GM21367 (cell line): ENCODE measurements around the gene LINC01488.

Experiments used
- ATAC-seq: cut with Tn5 transposase; IDR thresholded peaks from one replicate; pipeline ENCODE4 v1.9.1; 2021; ENCODE audit not compliant: unreplicated experiment

Gene LINC01488

DNA sequence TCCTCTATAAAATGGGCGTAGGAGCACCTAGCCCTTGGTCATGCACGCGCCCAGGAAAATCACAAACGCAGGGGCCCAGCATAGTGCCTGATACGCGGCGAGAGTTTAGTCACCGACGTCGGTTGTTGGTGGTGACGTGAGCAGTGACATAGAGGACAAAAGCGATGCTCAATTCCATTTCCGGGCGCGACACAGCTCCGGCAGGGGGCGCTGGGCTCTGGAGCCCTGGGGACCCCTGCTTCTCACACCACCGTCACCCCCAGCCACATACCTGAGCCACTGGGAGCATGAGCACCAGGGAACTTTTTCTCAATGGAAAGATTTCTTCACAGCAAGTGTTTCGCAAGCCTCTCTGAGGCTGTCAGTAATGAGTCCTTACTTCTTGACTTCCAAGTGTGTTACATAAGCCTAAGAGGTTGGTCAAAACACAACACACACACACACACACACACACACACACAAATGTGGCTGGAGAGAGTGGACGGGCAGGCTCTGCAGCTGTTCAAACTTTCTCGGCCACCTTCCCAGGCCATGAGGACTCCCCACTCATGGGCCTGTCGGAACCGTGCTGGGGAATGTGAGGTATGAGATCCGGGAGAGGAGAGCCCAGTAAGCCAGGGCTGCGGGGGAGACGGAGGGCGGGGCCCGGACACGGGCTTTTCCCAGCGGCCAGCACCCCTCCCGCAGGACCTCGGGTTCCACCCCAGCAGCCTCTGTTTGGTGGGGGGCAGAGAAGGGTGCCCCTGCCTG is 36.9 kb upstream of the LINC01488 start:
- ATAC-seq: no peak

DNA sequence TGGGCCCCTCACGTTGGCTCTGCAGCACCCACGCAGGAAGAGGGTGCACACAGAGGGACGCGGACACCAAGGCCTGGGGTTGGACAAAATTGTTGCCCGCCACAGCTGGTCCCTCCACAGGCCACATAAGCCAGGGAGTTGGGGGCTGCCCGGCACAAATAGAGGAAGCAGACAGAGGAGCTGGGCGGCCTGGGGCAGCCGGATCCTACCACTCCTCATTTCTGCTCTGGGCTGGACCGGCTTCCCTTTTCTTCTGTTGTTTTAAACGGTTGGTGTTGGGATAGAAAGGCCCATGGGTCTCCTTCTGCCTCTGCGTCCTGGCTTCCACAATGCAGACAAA is 36.4 kb upstream of the LINC01488 start:
- no peak for ATAC-seq

DNA sequence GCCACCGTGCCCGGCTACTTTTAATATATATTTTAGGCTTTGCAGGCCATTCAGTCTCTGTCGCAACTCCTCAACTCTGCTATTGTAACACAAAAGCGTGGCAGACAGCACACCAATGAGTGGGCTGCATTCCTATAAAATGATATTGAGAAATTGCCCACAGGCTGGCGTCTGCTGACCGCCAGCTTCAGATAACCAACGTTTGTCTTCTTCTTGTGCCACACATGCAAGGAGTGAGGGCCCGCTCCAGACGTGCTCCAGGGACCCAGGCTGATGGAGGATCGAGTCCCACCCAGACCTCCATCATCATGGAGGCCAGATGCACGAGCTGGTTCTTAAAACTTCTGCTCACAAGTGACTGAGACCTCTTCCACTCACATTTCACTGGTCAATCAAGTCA is 35.4 kb upstream of the LINC01488 start:
- ATAC-seq: no peak

DNA sequence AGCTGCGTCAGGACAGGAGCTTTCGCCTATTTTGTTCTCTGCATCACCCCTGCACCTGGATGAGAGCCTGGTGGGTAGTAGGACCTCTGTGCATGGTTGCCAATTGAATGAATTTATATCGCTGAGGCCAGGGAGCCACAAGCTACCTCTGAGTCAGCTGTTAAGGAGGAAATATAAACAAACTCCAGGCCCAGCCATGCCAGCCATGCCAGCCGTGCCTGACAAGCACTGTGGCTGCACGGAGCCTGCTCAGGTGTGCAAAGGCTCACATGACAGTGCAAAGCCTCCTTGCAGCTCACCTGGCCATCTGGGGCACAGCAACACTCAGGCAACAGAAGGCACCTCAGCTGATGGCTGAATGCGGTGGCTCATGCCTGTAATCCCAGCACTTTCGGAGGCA is 33.7 kb upstream of the LINC01488 start:
- ATAC-seq: no peak

DNA sequence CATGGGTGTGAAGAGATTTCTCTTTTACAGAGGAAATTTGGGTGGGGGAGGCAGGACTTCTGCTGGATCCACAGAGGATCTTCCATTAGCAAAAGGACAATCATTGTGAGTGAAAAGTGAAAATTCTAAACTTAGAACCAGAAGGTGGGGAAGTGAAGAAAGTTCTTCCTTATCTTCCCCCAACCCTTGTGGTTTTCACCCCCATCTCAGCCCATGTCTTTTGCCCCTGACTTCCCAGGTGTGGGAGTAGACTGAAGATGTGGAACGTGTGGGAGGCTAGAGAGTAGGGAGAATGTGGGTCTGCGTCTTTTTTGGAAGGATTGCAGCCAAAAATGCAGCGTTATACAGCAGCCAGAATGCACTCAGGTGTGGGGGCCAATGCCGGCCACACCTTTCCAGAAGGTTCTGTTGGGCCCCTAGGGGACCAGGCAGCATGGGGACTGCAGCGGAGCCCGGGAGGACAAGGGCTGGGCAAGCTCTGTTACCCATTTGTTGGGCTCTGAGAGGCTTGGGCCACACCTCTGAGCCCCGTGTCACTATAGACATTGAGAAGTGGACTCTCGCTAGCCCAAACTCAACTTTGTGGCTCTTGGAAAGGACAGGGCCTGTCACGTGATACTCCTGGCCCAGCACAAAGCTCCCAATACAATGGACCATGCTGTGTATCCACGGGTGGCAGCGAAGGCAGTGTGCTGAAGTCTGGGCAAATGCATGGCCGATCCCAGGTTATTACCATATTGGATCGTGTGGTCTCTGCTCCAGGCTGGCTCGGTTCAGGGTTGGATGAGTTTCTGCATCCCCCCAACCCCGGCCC is 32.8 kb upstream of the LINC01488 start:
- no peak for ATAC-seq

DNA sequence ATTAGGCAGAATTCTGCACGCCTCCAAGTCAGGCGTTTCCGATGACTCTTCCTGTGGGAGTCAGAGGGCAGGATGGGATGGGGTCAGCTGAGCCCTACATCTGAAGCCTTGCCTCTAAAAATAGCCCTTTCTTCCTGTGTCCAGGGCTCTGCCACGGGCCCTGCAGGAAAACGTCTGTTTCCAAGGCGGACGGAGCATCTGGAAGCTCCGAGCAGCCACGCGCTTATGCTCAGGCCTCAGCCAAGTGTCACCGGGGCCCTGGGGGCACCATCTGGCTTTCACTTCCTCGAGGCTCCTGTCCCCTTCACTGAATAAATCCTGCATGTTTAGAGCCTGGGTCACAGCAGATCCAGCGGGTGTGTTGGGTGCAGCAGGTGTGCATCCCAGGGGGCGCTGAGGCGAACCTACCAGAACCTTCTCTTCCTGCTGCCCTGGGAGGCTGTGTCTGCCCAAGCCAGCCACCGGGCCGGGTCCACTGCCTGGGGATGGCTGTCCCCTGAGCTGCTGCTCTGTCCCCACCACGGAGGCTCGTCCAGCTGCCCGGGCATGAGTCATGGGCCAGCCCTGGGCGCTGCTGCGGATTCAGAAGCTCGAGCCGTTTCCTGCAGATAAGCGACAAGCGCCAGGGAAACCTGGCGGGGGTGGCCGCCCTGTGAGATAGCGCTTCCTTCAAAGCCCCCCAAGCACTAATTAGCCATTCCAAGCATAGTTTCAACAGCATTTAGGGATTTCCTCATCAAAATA is 32.0 kb upstream of the LINC01488 start:
- ATAC-seq: no peak

DNA sequence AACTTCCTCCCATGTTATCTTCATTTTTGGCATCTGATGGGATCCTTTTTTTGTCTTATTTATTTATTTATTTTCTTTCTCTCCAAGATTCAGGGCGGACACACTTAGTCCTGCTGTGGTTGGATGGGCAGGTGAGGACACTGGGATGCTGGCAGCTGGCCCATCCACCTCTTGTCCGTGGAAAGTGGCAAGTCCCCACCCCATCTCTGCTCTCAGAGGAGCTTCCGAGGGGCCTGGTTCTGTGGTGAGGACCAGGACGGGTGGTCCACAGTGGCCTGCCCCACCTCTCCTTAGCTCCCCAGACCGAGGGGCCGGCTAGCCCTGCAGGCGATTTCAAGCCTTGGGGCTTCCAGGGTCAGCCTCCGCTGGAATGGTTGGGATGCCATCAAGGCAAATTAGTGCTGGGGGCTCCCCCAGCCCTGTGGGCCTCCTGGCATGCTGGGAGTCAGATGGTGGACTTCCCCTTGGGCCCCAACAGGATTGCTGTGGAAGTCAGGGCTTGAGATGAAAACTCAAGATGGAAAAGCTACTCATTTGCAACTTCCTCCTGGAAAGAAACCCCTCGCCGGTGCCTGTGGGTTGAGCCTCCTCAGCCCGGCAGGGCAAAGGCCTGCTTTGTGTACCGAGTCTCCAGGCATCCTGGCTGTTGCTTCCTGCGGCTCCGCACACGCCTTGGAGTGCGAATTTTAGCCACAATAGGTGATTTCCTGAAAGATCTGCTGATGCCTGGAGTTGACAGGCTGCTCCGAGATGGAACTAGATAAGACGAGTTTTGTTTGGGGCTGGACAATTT is 31.2 kb upstream of the LINC01488 start:
- ATAC-seq: no peak

DNA sequence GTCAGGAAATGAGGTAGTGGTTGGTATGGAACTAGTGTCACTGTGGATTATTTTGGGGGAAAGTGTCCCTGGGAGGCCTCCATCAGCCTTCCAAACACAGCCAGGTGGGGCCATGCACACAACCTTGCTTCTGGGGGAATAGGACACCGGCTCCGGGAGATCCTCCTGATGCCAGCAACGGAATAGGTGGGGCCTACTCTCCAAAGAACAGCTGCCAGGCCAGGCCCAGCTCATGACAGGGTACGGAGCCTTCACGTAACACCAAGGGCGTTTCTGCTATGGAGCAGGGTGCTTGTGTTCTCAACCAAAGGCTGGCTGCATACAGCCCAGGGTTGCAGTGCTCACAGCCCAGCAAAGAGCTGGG is 30.6 kb upstream of the LINC01488 start:
- no peak for ATAC-seq

DNA sequence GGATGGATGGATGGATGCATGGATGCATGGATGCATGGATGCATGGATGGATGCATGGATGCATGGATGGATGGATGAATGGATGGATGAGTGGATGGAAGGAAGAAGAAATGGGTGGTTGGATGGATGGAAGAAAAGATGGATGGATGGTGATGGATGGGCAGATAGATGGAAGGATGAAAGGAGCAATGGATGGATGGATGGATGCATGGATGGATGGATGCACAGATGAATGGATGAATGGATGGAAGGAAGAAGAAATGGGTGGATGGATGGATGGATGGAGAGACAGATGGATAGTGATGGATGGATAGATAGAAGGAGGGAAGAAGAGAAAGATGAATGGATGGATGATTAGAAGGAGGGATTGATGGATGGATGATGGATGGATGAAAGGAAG is 30.2 kb upstream of the LINC01488 start:
- ATAC-seq: no peak

DNA sequence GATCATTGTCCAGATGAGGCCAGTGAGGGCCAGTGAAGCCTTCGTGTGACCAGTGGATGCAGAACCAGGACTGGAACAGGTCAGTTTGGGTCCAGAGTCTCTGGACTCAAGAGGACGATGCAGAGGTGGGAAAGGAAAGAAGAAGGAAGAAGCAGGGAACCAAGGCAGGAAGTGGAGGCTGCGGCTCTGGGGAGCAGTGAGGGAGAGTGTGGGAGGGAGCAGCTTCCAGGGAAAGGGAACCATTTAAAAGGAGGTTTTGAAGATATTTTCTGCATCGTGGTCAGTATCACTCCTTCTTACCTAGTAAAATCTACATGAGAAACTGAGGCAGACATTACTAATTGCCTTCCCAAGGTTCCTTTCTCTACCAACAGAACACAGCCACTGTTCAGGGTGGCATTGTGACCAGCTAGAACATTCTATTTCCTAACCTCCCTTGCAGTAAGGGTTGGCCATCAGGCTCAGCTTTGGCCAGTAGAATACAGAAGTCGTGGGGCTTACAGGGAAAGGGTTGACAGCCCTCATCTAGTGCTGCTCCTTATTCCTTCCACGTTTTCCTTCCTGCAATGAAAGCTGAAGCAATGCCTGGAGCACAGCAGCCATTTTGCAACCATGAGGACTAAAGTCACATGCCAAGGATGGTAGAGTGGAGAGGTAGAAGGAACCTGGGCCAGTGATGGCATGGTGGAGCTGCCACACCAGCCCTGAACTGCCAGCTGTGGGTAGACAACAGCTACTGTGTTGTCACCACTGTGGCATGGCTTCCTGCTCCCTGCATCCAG is 29.1 kb upstream of the LINC01488 start:
- no peak for ATAC-seq

DNA sequence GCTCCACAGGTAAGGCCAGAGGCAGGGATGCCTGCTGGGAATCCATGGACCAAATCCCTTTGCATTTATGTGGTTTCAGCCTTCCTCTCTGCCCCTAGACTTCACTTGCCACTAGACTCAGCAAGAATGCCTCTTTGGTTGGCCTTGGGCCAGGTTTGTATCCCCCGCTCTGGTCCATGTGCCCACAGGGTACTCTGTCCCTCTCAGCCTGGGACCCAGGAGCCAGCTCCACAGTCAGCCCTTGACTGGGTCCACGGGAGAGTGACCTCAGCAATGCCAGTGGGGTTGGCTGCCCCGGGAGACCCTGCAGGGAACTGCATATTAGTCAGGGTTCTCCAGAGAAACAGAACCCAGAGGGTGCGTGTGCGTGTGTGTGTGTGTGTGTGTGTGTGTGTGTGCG is 28.3 kb upstream of the LINC01488 start:
- no peak for ATAC-seq

DNA sequence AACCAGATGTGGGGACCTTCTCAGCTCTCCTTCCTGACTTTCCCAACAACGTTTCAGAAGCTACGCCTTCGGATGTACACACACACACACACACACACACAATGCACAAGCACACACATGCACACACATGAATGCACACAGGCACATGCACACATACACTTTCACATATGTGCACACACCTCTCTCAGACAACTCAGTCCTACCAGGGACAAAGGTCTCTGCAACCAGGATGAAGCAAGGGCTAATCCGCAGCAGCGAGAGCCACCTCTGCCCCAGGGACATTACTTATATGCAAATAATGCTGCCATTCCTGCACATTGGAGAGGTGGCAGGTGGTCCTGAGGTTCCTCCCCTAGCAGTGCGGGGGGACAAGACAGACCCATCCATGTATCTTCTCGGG is 27.4 kb upstream of the LINC01488 start:
- no peak for ATAC-seq

DNA sequence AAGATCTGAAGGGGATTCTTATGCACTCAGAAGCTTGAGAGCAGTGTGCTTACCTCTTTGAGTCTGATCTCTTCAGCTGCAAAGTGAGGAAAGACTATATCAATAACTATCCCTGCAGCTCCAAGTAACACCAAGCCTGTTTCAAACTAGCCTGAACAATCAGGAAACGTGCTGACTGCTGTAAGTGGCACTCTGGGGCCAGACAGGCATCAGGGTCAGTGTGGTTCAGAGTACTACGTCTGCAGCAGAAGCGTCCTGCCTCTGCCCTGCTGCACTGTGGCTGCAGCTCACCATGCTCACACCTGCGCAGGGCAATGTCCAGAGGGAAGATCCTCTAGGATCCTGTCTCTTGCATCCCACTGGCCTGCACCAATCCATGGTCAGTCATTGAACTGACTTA is 25.5 kb upstream of the LINC01488 start:
- ATAC-seq: no peak

DNA sequence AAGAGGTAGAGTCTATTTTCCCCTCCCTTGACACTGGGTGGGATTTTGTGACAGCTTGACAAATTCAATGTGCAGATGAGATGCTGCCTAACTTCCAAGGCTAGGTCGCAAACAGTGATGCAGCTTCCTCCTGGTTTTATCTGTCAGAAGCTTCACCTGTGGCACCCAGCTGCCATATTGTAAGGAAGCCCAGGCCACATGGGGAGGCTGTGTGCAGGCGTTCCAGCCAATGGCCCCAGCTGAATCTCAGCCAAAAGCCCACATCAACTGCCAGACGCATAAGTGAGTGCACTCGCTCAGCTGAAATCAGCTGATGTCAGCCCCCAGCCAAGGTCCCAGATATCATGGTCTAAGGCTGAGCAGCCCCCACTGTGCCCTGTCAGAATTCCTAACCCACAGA is 24.8 kb upstream of the LINC01488 start:
- ATAC-seq: no peak

DNA sequence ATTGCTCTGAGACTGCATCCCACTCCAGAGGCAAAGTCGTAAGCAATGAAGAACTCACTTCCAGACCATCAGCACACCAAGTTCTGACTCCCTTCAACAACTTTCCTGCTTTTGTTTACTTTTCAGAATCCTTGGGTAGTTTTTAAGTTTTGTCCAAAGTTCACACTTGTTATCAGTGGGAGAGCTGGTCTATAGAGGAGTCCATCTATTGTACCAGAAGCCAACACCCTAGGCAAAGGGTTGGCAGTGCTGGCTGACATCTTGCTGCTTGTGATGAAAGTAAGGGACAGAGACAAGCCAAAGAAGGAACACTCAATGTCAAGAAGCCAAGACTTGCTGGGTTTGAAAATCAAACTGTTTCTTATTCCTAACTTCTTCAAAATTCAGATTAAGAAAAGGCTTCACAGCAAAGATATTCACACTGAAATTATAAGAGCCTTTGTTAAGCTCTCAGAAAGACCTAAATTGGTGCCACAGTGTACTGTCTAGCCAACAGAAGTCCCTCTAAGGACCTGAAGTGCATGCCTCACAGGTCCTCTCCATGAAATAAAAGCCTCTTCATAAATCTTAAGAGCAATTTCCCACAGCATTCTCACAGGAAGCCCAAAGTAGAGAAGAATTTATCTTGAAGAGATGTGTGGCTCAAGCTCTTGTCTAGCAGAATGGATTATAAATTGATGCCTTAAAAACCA is 21.5 kb upstream of the LINC01488 start:
- no peak for ATAC-seq

DNA sequence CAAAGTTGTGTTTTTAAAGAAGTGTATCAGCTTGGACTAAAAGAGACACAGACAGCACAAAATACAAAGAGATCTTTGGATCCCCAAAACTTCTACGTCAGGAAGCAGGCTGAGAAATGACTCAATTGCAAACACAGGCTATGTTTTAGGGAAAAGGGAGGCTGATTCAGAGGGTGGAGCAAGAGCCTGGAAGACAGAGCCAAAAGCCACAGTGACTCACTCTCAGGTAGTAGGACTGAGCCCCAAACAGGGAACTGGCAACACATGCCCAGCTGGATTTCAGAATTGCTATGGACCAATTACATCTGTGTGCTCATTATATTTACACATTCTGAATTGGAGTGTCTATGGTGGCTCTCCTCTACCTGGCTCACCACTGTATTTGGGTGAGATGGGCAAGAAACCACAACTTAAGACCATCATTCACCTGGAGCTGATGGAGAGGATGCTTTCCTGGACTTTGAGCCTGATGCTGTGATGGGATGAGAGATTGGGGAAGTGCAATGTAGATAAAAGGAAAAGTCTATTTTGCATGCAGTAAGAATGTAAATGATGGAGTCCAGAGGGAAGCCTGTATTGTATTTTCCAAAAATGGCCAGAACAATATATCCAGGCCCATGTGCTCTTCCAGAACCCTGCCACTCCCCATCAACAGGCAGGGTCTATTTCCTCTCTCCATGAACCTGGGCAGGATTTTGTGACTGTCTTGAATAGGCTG is 20.8 kb upstream of the LINC01488 start:
- ATAC-seq: no peak

DNA sequence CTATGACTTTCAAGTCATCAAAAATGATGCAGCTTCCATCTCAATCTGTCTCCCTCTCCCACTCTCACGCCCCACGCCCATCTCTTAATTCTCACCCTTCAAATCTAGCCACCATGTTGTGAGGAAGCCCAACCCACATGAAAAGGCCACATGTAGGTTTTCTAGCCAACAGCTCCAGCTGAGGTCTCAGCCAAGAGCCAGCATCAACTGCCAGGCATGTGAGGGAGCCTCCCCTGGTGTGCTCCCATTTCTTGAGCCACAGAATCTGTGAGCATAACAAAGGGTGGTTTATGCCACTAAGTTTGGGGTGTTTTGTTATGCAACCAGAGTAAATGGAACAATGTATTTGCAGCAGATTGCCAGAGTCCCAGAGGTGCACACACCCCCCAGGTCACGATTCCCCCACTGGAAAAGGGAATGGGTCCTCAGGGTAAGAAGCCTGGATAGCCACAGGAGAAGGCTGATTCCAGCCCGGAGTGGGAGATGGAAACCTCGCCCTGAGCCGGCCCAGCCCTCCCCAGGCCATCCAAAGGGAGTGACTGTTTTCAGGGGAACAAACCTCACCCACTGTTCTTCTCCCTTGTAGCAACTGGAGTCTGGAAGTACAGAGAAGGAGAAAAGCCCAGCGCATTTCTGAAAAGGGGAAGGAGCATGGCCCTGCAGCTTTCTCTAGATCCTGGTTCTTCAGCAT is 20.0 kb upstream of the LINC01488 start:
- no peak for ATAC-seq

DNA sequence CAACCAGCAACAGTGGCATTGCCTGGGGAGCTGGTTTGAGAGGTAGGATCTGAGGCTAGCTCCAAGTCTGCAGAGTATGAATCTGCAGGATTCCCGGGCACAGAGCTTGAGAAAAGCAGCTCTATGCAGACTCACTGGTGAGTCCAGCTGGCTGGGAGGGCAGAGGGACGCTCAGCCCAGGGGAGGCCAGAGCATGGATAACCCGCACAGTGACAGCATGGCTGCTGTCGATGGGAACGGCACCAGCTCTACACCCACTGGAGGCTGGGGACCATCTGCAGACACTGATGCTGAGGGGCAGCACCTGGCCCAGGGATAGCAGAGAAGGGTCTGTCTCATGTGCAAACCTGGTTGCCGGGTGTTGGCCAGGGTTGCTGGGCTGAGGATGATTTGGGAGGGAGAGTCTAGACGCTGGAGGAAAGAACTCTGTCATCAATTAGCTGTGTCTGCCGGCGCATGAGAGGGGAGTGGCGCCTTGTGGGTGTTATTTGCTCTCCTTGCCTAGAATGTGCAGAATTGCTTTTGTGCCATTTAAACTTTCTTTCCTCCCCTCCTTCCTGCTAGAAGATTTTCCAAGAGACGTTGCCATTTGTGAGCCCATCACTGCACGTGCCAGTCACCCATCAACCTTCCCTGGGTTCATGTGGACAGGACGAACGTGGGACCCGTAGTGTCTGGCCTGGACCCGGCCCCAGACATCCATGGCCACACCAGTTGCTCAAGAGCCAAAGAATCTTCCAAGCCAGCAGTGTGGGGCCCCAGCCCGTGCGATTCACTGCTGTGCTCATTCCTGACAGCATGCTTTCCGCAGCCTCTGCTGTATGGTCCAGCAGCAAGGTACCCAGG is 19.1 kb upstream of the LINC01488 start:
- no peak for ATAC-seq
